ENCODE results near the gene THPO. TPM values are rescaled to one million over a fixed set of nuclear protein-coding genes. Genes with fewer than 3 reads are reported as not detected.

Gene THPO
- total and polyA plus RNA-seq, 2 donors (not counting 1 experiment from before 2014, with no cell fraction given), result not detected

GRCh38 chr3:184379358-184380184 lies 1.6 kb upstream of the THPO start, which contains the start of gene CHRD:
Gene CHRD, plus strand, starts transcription at chr3:184380054. Its CDS starts 265 bp downstream, at chr3:184380319.
- DNase-seq (no peak), ATAC-seq (ENCODE audit: low read depth) (no peak)
- Histone ChIP-seq H3K9me3 (ENCODE audit: control extremely low read depth in 1 of 3, control insufficient read depth in 2 of 3, insufficient read depth in 1 of 3, low read length in 2 of 3) (peaks cover 0 to 5% (median 0%) of the 10 kb centered on the region in 3 donors), H3K27ac (ENCODE audit: low read length in 2 of 2) (no peak within 1 kb of the TSS), H3K27me3 (replicated peaks in 1 of 4; ENCODE audit: control extremely low read depth in 1 of 4, control insufficient read depth in 3 of 4, insufficient read depth in 4 of 4, low read length in 3 of 4) (peaks cover 0 to 68% (median 25%) of the 10 kb centered on the region in 4 experiments), H3K4me2 (replicated peaks; ENCODE audit: low read depth, low read length, poor library complexity, severe bottlenecking) (peak within 1 kb of the TSS; percentile 76), H4K20me1 (ENCODE audit: control insufficient read depth, insufficient read depth, low read length, poor library complexity, severe bottlenecking) (no peaks in the 10 kb centered on the region), H3K9ac (ENCODE audit: low read length) (peak within 1 kb of the TSS; percentile 60), H3K79me2 (ENCODE audit: control insufficient read depth, insufficient read depth, low read length) (no peaks in the 10 kb centered on the region), H3K36me3 (replicated peaks in 1 of 2; ENCODE audit: control extremely low read depth in 1 of 2, control insufficient read depth in 1 of 2, extremely low read depth in 1 of 2, insufficient read depth in 2 of 2, low read length in 1 of 2) (no peaks in the 10 kb centered on the region), H3K4me3 (ENCODE audit: control extremely low read depth in 1 of 5, extremely low read depth in 1 of 5, insufficient read depth in 1 of 5, low read depth in 2 of 5, low read length in 4 of 5) (peak within 1 kb of the TSS in 4 of 5 experiments; percentile 26 to 48 (median 33)), H3K4me1 (ENCODE audit: control insufficient read depth in 2 of 2, insufficient read depth in 2 of 2, low read length in 2 of 2) (peaks cover 13 to 15% of the 10 kb centered on the region in 2 donors), H2AFZ (ENCODE audit: insufficient read depth, low read depth, low read length, poor library complexity, severe bottlenecking) (peak within 1 kb of the TSS; percentile 69)
- no peak for TF ChIP-seq CTCF (IDR thresholded peaks at IDR 0.05)
- no peak for TF ChIP-seq EZH2 (IDR thresholded peaks at IDR 0.05; ENCODE audit: borderline replicate concordance, insufficient read depth, low read depth, low read length, poor library complexity, severe bottlenecking)
- 32% methylated on average over 36 of the region's 71 CpGs for WGBS (ENCODE audit: insufficient coverage)
- Mint-ChIP-seq H3K4me1 (peaks cover 18% of the 10 kb centered on the region), H3K27me3 (peaks cover 63% of the 10 kb centered on the region), H3K27ac (no peak within 1 kb of the TSS), H3K4me3 (peak within 1 kb of the TSS; percentile 79), H3K9me3 (ENCODE audit: insufficient read depth) (no peaks in the 10 kb centered on the region)
- ChIA-PET POLR2A (no interaction called here), CTCF (interaction anchor here (1.6 kb wide), 1 partner anchor 8 kb away, joined by 5 read pairs; no protein-coding TSS in a partner anchor)
- intact Hi-C loops (cut with micrococcal nuclease), result no loop called here
